T-helper 17 cell (primary cell): Measurements from ENCODE around the gene LAMA5. TPM values are rescaled to one million over a fixed set of nuclear protein-coding genes. Genes with fewer than 3 reads are reported as not detected.

Experiments
- ATAC-seq: fragments of 150-1000 bp; cut with Tn5 transposase; 2 replicates; pipeline ENCODE4 v1.10.0; 2021; ENCODE audit warnings: mild to moderate bottlenecking, moderate library complexity
- DNase-seq, 3 donors: peaks; one replicate each; pipeline versions ENCODE4 v3.0.0 to v3.0.0-alpha.2; 2020 to 2021
- H3K9me3 ChIP-seq: one replicate; pipeline ENCODE4 v1.7.0; 2013; ENCODE audit warnings: low read length, mild to moderate bottlenecking; ENCODE audit not compliant: control insufficient read depth, poor library complexity, severe bottlenecking
- H3K27ac Mint-ChIP-seq: one replicate; pipeline ENCODE4 v1.8.0; 2022; ENCODE audit warnings: mild to moderate bottlenecking, moderate library complexity, mixed read lengths
- H3K27me3 Mint-ChIP-seq: one replicate; pipeline ENCODE4 v1.8.0; 2022; ENCODE audit warnings: mixed read lengths
- H3K36me3 Mint-ChIP-seq: one replicate; pipeline ENCODE4 v1.8.0; 2022; ENCODE audit warnings: low read depth, mixed read lengths
- H3K4me1 Mint-ChIP-seq: one replicate; pipeline ENCODE4 v1.8.0; 2022; ENCODE audit warnings: mild to moderate bottlenecking, mixed read lengths
- H3K4me3 Mint-ChIP-seq: one replicate; pipeline ENCODE4 v1.8.0; 2022; ENCODE audit warnings: mild to moderate bottlenecking, moderate library complexity, mixed read lengths
- total RNA-seq, 4 donors: library from RNA in 2 of 4; stranded (reverse) in 2 of 4; gene quantifications; one replicate each; pipeline ENCODE4 v1.2.3 and lab custom pipeline; 2022 to 2026

LAMA5 gene
- total RNA-seq, 2 donors from 2014 or later = 0.50 to 0.72 TPM

DNA sequence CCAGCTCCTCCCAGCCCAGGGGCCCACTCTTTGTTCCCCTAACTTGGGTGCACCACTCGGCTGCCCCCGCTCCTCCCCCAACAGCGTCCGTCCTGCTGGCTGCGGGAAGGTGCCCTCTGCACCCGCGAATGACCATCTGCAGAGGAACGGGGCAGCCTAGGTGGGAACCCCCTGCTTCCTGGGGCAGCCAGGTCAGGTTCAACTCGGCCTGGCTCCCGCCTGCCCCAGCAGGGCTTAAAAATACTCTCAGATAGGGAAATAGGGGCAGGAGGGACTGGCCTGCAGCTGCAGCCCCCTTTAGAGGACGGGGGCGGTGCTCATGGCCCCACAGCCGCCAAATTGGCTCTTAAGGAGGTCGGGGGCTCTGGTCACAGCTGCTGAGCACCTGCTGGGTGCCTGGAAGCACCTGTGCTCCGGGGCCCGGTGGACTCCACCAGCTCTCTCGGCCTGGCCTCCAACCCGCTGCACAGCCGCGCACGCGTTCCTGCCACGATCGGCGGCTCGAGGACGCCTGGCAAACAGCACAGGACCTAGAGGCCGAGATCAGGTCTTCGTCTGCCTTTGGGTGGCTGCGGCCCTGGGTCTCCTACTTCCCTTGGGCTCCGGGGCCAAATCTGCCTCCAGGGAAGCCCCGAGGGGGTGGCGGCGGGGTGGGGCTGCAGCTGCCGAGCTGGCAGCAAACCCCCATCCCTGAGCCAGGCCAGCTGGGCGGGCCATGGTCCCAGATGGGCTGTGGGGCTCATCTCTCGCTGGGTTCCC, 700 bp upstream of the LAMA5 start:
- peaks cover 30% of the 10 kb centered on the region for H3K27me3 Mint-ChIP-seq
- DNase-seq = no peak
- no peak overlapping the region for H3K27ac Mint-ChIP-seq
- peaks cover 7% of the 10 kb centered on the region for H3K4me1 Mint-ChIP-seq
- peak; percentile 24 for ATAC-seq
- peak overlapping the region; percentile 87 for H3K4me3 Mint-ChIP-seq
- H3K36me3 Mint-ChIP-seq = peaks cover under 1% of the 10 kb centered on the region
- H3K9me3 ChIP-seq = no peaks in the 10 kb centered on the region

GRCh38 chr20:62366370-62367135, 559 bp downstream of the LAMA5 start:
- Mint-ChIP-seq H3K27ac (no peak overlapping the region), H3K27me3 (peaks cover 32% of the 10 kb centered on the region), H3K4me1 (peaks cover 6% of the 10 kb centered on the region), H3K36me3 (no peaks in the 10 kb centered on the region), H3K4me3 (peak overlapping the region; percentile 47)
- DNase-seq (no peak), ATAC-seq (no peak)
- H3K9me3 ChIP-seq = no peaks in the 10 kb centered on the region

DNA sequence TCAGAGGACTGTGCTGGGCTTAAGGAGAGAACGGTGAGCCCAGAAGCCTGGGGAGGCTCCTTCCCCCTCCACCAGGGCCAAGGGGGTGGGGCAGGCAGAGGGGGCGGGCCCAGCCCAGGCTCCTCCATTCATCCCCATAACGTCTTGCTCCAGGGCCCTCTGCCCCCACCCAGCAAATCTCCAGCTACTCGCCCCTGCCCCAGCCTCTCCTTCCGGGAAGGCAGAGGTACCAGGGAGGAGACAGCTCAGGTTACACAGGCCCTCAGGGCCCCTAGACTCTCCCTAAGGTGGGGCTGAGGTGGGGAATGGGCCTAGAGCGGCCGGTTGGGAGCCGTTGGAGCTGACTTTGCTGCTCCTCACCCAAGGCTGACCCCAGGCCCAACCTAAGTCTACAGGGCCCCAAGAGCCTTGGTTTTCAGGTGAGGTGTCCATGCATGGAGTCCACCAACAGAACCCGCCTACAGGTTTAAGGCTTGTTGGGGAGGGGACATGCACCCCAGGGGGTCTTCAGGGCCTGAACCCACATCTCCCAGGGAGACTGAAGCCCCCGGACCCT, 1.2 kb downstream of the LAMA5 start:
- ATAC-seq (no peak), DNase-seq (peak in 1 of 3 donors; percentile 4)
- no peaks in the 10 kb centered on the region for H3K36me3 Mint-ChIP-seq
- peak overlapping the region; percentile 47 for H3K4me3 Mint-ChIP-seq
- H3K4me1 Mint-ChIP-seq = peaks cover 6% of the 10 kb centered on the region
- H3K27ac Mint-ChIP-seq = no peak overlapping the region
- peaks cover 32% of the 10 kb centered on the region for H3K27me3 Mint-ChIP-seq
- H3K9me3 ChIP-seq = no peaks in the 10 kb centered on the region

DNA sequence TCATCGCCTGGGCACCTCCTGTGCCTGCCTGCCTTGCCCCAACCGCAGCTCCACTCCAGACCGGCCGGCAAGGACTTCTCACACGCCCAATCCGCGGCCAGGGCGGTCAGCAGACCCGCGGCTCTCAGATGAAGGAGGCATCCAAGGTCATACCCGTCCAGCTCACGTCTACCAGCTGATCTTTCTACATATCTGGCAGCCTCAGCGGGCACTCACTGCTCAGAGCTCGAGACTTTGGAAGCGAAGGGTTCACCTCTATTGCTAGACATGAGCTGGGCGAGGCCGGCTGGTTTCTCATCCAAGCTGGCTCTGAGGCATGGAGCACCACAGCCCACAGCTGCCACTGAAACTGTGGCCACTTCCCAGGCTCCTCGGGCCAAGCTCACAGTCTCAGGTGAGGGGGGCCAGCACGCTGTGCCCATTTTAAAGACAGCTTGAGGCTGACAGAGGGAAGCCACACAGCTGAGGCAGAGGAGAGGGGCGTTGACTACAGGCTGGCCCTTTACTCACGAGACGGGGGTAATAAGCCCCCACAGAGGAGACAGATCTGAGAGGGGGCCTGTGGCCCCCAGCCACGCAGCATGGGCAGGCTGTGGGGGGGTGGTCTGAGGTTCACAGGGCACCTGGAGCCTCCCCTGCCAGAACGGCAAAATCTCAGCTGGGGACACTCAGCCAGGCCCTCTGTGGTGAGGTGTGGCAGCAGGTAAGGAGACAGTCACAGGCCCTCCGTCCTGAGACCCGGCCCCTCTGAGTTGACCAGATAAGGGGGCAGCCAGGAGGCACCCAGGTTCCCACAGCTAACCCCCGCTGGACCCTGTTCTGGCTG, 2.0 kb downstream of the LAMA5 start:
- no peaks in the 10 kb centered on the region for H3K36me3 Mint-ChIP-seq
- peaks cover 32% of the 10 kb centered on the region for H3K27me3 Mint-ChIP-seq
- no peak overlapping the region for H3K27ac Mint-ChIP-seq
- no peak for ATAC-seq
- H3K4me3 Mint-ChIP-seq = peak overlapping the region; percentile 47
- peaks cover 6% of the 10 kb centered on the region for H3K4me1 Mint-ChIP-seq
- DNase-seq = peak in 1 of 3 donors; percentile 6
- no peaks in the 10 kb centered on the region for H3K9me3 ChIP-seq

DNA sequence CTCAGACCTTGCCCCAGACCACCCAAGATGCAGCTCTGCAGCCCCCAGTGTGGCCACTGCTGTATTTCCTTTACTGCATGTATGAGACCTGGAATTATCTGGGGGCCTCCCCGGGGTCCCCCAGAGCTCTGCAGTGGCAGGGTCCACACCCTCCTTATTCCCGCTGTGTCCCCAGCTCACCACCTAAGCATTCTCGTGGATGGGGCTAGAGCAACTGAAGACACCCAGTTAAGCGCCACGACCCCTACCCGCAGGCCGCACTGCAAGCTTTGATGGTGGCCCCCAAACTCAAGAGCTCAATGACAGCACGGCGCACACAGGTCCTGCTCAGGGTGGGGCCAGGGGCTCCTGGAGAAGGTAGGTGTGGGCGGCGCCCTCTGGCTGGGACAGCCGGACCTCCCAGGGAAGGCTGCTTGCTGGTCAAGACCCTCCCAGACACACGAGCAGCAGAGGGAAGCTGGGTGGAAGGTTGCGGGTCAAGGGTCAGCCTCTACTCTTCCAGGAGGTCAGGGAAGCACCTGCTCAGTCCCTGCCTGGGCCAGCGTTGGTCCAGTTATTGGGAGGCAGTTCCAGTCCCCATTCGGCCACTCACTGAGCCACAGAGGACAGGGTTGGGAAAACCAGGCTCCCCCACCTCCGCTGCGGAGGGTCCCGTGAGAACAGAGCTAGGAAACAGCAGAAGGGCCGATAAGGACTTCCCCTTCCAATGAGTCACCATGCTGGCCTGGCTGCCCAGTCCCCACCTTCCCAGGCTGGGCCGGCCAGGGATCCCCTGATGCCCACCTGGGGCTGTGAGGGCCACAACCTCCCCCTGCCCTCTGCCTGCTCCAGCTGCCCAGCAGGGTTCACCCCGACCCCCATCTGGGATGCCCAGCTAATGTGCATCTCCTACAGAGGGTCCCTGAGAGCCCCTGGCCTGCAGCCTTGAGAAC, 2.9 kb downstream of the LAMA5 start:
- no peak overlapping the region for H3K27ac Mint-ChIP-seq
- H3K27me3 Mint-ChIP-seq = peaks cover 27% of the 10 kb centered on the region
- no peak overlapping the region for H3K4me3 Mint-ChIP-seq
- DNase-seq = peak in 1 of 3 donors; percentile 4
- H3K9me3 ChIP-seq = no peaks in the 10 kb centered on the region
- H3K4me1 Mint-ChIP-seq = peaks cover 6% of the 10 kb centered on the region
- no peaks in the 10 kb centered on the region for H3K36me3 Mint-ChIP-seq
- no peak for ATAC-seq

DNA sequence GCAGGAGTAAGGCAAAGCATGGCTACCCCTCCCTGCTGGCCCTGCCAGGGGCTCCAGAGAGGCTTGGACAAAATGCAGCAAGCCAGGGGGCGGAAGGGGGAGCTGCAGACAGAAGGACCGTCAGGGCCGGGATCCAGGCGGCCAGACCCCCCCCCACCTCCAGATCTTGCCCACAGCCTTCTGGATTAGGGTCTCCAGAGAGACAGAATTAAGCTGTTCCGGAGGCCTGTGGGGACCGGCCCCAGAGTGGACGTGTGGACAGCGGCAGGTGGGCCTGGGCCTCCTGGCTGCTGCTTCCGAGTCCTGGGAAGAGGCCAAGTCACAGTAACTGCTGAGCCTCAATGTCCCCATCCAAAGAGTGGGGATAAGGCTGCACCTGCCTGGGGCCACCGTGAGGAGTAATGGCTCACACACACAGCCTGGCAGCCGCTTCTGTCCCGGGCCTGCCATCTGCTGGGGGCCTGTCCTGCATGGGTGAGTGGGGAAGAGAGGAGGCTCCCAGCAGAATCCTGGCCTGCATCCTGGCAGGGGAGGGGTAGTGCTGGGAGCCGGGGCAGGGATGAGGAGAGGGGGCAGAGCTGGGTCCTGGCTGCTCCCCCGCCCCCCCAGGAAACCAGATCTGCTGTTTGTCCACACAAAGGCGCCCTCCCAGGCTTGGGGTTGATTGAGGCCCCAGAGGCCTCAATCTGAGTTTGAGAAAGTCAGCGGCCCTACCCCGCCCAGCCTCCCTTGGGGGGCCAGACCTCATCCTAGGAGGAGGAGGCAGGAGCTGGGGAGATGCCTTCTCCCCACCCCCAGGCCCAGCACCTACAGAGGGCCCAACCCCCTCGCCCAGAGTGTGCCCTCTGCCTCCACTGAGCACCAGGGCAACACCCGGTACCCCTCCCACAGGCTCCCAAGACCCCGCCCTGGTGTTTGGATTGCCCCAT, 3.9 kb downstream of the LAMA5 start:
- H3K9me3 ChIP-seq = no peaks in the 10 kb centered on the region
- H3K27ac Mint-ChIP-seq = no peak overlapping the region
- no peaks in the 10 kb centered on the region for H3K36me3 Mint-ChIP-seq
- DNase-seq (peak in 1 of 3 donors; percentile 6), ATAC-seq (no peak)
- peaks cover 4% of the 10 kb centered on the region for H3K4me1 Mint-ChIP-seq
- peaks cover 26% of the 10 kb centered on the region for H3K27me3 Mint-ChIP-seq
- no peak overlapping the region for H3K4me3 Mint-ChIP-seq

DNA sequence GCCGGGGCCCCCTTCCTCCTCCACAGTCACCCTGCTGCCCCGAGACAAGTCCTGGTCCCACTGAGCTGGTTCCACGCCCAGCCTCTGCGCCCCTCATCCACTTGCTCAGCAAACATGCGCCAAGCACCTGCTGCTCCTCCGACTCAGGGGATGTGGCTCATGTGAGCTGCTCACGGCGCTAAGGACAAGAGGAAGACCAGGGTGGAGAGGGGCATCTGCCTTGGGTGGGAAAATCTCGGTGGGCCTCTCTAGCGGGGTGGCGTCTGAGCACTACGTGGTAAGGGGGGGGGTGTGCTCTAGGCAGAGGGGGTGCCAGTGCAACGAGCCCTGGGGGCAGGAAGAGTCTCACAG, 4.5 kb downstream of the LAMA5 start:
- no peak overlapping the region for H3K27ac Mint-ChIP-seq
- H3K9me3 ChIP-seq = no peaks in the 10 kb centered on the region
- DNase-seq (no peak), ATAC-seq (no peak)
- H3K4me1 Mint-ChIP-seq = peaks cover under 1% of the 10 kb centered on the region
- peaks cover 22% of the 10 kb centered on the region for H3K27me3 Mint-ChIP-seq
- no peaks in the 10 kb centered on the region for H3K36me3 Mint-ChIP-seq
- H3K4me3 Mint-ChIP-seq = no peak overlapping the region

- peaks cover 21% of the 10 kb centered on the region for H3K27me3 Mint-ChIP-seq
- no peaks in the 10 kb centered on the region for H3K36me3 Mint-ChIP-seq
- H3K4me1 Mint-ChIP-seq = no peaks in the 10 kb centered on the region
- ATAC-seq (no peak), DNase-seq (no peak)
- no peak overlapping the region for H3K27ac Mint-ChIP-seq
- H3K4me3 Mint-ChIP-seq = no peak overlapping the region
- no peaks in the 10 kb centered on the region for H3K9me3 ChIP-seq
These were observed 5.1 kb downstream of the LAMA5 start for GRCh38 chr20:62361799-62362589.

- no peak overlapping the region for H3K4me3 Mint-ChIP-seq
- H3K9me3 ChIP-seq = no peaks in the 10 kb centered on the region
- no peaks in the 10 kb centered on the region for H3K36me3 Mint-ChIP-seq
- no peaks in the 10 kb centered on the region for H3K4me1 Mint-ChIP-seq
- H3K27ac Mint-ChIP-seq = no peak overlapping the region
- DNase-seq (peak in 1 of 3 donors; percentile 6), ATAC-seq (no peak)
- H3K27me3 Mint-ChIP-seq = peaks cover 21% of the 10 kb centered on the region
These were observed 6.0 kb downstream of the LAMA5 start for GRCh38 chr20:62360854-62361798.

GRCh38 chr20:62359491-62360121, 7.5 kb downstream of the LAMA5 start:
- Mint-ChIP-seq H3K36me3 (no peaks in the 10 kb centered on the region), H3K4me3 (no peak overlapping the region), H3K27me3 (peaks cover 14% of the 10 kb centered on the region), H3K27ac (no peak overlapping the region), H3K4me1 (no peaks in the 10 kb centered on the region)
- peak in 1 of 3 donors; percentile 4 for DNase-seq
- H3K9me3 ChIP-seq = no peaks in the 10 kb centered on the region
- ATAC-seq = no peak
